NCI-H1694 (cell line): ENCODE measurements around the gene FBXL3.
"Not testable (repeated sequence)": the region's sequence is repeated elsewhere in the genome, so short reads cannot be mapped to it uniquely, and the experiment has no call there.

Source experiments
- DNase-seq: peaks from one replicate; lab custom pipeline; 2025; lab: John Stamatoyannopoulos, UW

FBXL3 gene

GRCh38 chr13:77026255-77026860 lies 601 bp downstream of the FBXL3 start:
- no peak for DNase-seq

DNA sequence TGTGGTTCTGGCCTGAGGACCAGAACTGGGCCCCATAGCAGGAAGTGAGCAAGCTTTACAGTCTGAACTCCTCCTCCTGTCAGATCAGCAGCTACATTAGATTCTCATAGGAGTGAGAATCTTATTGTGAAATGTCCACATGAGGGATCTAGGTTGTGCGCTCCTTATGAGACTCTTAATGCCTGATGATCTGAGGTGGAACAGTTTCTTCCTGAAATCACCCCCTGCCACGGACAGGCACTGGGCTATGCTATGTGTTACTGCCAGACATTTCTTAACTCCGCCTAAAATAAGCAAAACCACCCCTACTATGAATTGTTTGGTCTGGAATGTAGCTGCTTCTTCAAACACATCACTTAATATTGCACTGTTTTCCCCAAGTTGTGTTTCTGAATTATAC lies 4.6 kb downstream of the FBXL3 start:
- no peak for DNase-seq

DNA sequence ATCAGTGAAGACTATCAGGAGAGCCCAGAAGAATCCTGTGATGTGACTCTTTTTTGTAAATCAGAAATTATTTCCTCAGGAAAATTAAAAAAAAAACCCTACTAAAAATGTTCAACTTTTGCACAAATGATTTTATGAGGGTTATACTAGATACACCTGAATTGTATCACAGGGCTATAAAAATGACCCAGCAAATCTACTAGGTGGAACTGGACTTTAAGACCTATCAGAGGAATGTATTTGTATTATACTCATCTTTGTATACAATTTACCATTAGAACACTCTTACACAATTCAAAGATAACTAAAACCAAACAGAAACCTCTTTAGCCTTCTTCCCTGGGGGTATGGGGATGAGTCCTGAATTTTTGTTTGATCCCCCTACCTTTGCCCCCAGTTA lies 7.2 kb downstream of the FBXL3 start:
- DNase-seq: no peak

GRCh38 chr13:77016888-77017623 lies 9.9 kb downstream of the FBXL3 start:
- DNase-seq: no peak

- DNase-seq: no peak
Observed at GRCh38 chr13:77016251-77016812, 10.6 kb downstream of the FBXL3 start.

GRCh38 chr13:77014906-77015685 lies 11.9 kb downstream of the FBXL3 start:
- DNase-seq: no peak

GRCh38 chr13:77013853-77014542 lies 13.0 kb downstream of the FBXL3 start:
- DNase-seq: no peak

- not testable (repeated sequence) for DNase-seq
Observed at GRCh38 chr13:77009719-77010118, 17.2 kb downstream of the FBXL3 start.

GRCh38 chr13:77009011-77009410 lies 17.9 kb downstream of the FBXL3 start:
- DNase-seq: no peak

DNA sequence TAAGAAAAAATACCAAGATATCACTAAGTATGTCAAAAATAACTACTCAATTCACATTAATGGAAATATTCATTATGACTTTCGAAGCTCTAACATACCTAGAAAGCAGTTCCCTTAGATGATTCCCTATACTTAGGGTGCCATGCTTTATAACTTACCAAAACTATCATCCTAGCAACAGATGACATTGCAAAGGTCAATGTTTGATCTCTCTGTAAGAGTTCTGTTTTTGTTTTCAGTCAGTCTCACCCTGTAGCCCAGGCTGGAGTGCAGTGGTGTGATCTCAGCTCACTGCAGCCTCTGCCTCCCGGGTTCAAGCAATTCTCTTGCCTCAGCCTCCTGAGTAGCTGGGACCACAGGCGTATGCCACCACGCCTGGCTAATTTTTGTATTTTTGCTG lies 18.6 kb downstream of the FBXL3 start:
- not testable (repeated sequence) for DNase-seq

DNA sequence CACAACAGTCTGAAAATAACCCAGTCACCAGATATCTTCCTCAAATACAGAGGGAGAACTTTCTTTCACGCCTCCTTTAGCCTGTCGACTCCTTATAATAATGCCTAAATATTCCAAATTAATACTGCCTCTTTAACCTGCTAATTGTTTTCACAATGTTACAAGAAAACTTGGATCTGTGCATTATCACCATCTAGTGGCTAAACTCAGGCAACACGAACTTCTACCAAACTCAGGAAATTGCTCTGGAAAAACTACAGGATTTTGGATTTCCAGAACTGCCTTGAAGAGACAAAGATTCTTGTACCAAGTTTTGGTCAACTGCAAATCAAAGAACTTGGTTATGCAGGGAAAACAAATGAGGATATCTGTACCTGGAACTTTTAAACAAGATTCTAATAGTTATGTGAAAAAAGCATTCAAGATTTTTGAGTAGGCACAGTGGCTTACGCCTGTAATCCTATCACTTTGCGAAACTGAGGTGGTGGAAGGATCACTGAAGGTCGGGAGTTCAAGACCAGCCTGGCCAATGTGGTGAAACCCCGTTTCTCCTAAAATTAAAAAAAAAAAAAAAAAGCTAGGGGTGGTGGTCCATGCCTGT lies 24.3 kb downstream of the FBXL3 start:
- DNase-seq: peak; percentile 39

GRCh38 chr13:77001963-77002587 lies 24.9 kb downstream of the FBXL3 start:
- DNase-seq: no peak

DNA sequence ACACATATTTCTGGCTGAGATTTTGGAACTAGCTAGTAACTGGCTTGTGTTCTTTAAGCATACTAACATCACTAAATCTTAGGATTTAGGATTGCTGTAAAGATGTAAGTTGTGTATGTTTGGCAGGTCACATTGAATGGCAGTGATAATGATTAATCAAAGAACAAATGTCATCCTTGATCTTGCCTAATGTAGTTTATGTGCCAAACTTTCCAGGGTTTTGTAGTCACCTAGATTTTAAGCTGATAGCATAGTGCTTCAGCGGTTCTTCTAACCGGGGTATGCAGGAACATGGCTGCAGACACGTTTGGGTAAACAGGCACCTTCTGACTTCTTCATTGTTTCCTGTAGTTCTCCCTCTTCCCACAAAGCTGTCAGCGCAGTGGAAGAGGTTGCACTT lies 25.4 kb downstream of the FBXL3 start:
- no peak for DNase-seq

GRCh38 chr13:77000475-77000874 lies 26.5 kb downstream of the FBXL3 start:
- DNase-seq: no peak

- DNase-seq: no peak
Observed at GRCh38 chr13:76994281-76994680, 32.7 kb downstream of the FBXL3 start.

- no peak for DNase-seq
Observed at GRCh38 chr13:76993473-76993872, 33.5 kb downstream of the FBXL3 start.

- DNase-seq: no peak
Observed at GRCh38 chr13:76993021-76993420, 33.9 kb downstream of the FBXL3 start.

- DNase-seq: no peak
Observed at GRCh38 chr13:76992548-76993001, 34.4 kb downstream of the FBXL3 start.

DNA sequence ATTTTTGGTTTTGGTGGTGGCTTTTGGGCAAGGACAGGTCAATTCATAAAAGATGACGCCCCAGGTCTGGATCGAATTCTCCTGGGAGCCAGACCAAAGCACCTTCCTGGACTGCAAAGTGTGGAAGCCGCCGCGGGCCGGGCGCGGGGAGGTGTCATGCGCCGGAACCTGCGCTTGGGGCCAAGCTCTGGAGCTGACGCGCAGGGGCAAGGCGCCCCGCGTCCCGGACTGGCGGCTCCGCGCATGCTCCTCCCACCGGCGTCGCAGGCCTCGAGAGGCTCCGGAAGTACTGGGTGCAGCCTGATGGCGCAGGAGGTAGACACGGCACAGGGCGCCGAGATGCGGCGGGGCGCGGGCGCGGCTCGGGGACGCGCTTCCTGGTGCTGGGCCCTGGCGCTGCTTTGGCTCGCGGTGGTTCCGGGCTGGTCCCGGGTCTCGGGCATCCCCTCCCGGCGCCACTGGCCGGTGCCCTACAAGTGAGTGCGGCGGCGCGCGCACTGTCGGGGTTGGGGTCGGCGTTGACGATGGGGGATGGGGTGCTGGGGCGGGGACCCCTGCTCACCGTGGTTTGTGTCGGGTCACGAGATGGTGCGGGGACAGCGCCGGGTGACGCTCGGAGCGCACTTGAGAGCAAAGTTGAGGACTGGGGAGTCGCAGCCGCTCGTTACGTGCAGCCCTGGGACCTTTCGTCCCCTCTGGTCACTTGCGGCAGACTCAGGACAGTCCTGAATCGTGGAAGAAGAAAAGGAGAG lies 35.0 kb downstream of the FBXL3 start, which contains the start of gene CLN5:
TSS of gene CLN5 (plus strand) at position 286 of the 752 bp plus-strand sequence. CDS start at position 304, 18 bp downstream.
- DNase-seq: peak; percentile 81

DNA sequence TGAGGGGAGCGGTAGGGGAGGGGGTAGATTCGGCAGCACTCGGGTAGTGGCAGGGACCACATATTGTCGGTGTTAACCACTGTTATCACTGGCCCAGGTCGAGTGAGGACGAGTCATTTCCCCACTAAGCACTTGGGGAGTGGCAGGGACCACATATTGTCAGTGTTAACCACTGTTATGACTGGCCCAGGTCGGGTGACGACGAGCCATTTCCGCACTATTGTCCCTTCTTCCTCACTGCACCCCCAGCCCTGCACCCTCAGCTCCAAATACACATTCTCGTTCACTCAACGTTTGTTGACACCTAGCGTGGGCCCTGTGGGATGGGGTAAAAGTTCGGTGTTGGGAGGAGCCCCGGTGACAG lies 35.5 kb downstream of the FBXL3 start:
- no peak for DNase-seq
